GM21367 (cell line): ENCODE results near the gene ZIK1.

Experiments used
- ATAC-seq: cut with Tn5 transposase; IDR thresholded peaks from one replicate; pipeline ENCODE4 v1.9.1; 2021; ENCODE audit not compliant: unreplicated experiment

ZIK1 gene

GRCh38 chr19:57606931-57607330 is 23.0 kb downstream of the ZIK1 start:
- no peak for ATAC-seq

DNA sequence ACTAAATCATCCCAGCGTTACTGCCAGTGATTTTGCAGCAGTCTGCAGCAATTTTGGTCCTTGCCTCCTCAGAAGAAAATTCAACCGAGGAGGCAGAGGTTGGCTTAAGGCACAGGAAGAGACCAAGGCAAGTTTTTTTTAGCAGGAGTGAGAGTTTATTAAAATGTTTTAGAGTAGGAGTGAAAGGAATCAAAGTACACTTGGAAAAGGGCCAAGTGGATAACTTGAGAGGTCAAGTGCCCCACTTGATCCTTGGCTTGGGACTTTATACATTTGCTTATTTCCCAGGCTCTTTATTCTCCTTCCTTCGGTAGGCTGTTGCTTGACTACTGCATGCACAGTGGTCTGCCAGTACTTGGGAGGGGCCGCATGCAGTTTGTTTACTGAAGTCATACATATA is 27.2 kb downstream of the ZIK1 start:
- no peak for ATAC-seq

- ATAC-seq: peak; percentile 84
Observed at GRCh38 chr19:57613941-57614743, 30.2 kb downstream of the ZIK1 start, which contains the start of gene ZNF134. TSS of gene ZNF134 (plus strand) at chr19:57614242. CDS start at chr19:57619469, 5,227 bp downstream.

- no peak for ATAC-seq
Observed at GRCh38 chr19:57615346-57615745, 31.4 kb downstream of the ZIK1 start.

DNA sequence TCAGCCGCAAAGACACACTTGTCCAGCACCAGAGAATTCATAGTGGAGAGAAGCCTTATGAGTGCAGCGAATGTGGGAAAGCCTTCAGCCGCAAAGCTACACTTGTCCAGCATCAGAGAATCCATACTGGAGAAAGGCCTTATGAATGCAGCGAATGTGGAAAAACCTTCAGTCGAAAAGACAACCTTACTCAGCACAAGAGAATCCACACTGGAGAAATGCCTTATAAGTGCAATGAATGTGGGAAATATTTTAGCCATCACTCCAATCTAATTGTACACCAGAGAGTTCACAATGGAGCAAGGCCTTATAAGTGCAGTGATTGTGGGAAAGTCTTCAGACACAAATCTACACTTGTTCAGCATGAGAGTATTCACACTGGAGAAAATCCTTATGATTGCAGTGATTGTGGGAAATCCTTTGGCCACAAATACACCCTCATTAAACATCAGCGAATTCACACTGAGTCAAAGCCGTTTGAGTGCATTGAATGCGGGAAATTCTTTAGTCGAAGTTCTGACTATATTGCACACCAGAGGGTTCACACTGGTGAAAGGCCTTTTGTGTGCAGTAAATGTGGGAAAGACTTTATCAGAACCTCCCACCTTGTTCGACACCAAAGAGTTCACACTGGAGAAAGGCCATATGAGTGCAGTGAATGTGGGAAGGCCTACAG is 36.9 kb downstream of the ZIK1 start:
- ATAC-seq: no peak

DNA sequence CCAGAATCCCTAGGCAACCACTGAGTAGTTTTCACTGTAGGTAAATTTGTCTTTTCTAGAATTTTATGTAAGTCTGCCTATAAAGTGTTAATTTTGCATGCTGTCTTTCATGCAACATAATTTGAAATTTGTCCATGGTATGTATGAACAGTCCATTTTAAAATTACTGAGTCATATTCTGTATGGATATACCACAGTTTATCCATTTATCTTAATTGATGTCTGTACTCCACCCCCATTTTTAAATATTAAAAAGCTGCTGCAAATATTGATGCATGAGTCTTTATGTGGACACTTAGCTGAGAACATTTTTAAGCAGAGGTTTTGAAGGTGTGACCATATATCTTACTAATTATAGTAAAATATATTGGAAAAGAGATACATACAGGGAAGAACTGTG is 39.1 kb downstream of the ZIK1 start:
- no peak for ATAC-seq

GRCh38 chr19:57632987-57633831 is 49.3 kb downstream of the ZIK1 start, which contains the start of gene ZNF211:
TSS of gene ZNF211 (plus strand) at chr19:57633168. CDS start at chr19:57633347, 179 bp downstream.
- ATAC-seq: peak; percentile 79

- no peak for ATAC-seq
Observed at GRCh38 chr19:57633832-57634131, 49.8 kb downstream of the ZIK1 start.

- ATAC-seq: no peak
Observed at GRCh38 chr19:57637379-57637778, 53.4 kb downstream of the ZIK1 start.

DNA sequence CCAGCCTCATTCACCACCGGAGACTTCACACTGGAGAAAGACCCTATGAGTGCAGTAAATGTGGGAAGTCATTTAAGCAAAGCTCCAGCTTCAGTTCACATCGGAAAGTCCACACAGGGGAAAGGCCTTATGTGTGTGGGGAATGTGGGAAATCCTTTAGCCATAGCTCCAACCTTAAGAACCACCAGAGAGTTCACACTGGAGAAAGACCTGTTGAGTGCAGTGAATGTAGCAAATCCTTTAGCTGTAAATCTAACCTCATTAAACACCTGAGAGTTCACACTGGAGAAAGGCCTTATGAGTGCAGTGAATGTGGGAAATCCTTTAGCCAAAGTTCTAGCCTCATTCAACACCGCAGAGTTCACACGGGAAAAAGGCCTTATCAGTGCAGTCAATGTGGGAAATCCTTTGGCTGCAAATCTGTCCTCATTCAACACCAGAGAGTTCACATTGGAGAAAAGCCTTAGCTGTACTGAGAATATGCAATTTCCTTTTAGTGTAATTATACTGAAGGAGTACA is 57.8 kb downstream of the ZIK1 start:
- no peak for ATAC-seq

DNA sequence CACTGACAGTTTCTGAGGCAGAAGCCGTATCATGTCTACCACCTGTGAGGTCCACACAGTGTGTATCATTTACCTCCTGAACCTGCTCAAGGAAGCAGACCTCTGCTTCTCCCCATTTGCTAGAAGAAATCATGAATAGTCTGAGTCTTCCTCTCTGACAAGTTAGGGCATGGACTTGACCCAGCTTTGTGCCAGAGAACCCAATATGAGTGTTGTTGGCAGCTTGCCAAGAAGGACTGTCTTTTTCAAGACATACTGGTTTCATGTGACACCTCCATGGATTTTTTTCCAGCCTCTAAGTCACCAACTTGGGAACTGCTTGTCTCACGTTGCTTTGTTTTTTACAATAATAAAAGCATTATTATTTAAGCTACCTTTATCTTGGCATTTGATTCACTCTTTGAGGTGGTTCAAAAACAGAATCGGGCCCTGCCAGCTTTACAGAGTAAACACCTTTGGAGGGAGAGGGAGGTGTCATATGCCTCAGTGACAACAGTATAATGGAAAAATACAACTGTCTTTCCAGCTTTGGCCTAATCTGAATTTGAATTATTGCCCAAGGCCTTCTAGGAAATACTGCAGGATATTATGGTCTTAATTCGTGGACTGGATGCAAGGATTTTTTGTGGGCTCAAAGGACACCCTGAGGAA is 58.6 kb downstream of the ZIK1 start:
- no peak for ATAC-seq
